Skeletal muscle satellite cell (primary cell): ENCODE measurements around the gene WNT3A.

Experiments
- H3K27me3 ChIP-seq: 2 replicates; pipeline ENCODE4 v1.7.0; 2013; ENCODE audit warnings: low read length; ENCODE audit not compliant: control insufficient read depth, insufficient read depth
- H3K36me3 ChIP-seq: 2 replicates; pipeline ENCODE4 v1.7.0; 2013; ENCODE audit warnings: mild to moderate bottlenecking, control low read depth, low read length; ENCODE audit not compliant: insufficient read depth
- H3K4me1 ChIP-seq: 2 replicates; pipeline ENCODE4 v1.7.0; 2013; ENCODE audit warnings: low read length; ENCODE audit not compliant: control insufficient read depth, insufficient read depth
- H3K4me2 ChIP-seq: 2 replicates; pipeline ENCODE4 v1.7.0; 2013; ENCODE audit warnings: mild to moderate bottlenecking, low read length
- H3K4me3 ChIP-seq: 2 replicates; pipeline ENCODE4 v1.7.0; 2013; ENCODE audit warnings: low read length
- H3K9ac ChIP-seq: 2 replicates; pipeline ENCODE4 v1.7.0; 2013; ENCODE audit warnings: mild to moderate bottlenecking, low read depth, low read length, moderate library complexity
- H3K9me3 ChIP-seq: replicated peaks from 2 replicates; pipeline ENCODE4 v1.7.0; 2013; ENCODE audit warnings: mild to moderate bottlenecking, control low read depth, low read length

WNT3A gene

GRCh38 chr1:228008391-228009115 is 1.8 kb downstream of the WNT3A start:
- H3K9ac ChIP-seq, result no peak overlapping the region
- H3K9me3 ChIP-seq, result no peaks in the 10 kb centered on the region
- H3K36me3 ChIP-seq, result no peaks in the 10 kb centered on the region
- no peak overlapping the region for H3K4me3 ChIP-seq
- peaks cover 83% of the 10 kb centered on the region for H3K27me3 ChIP-seq
- H3K4me2 ChIP-seq, result no peak overlapping the region
- peaks cover 5% of the 10 kb centered on the region for H3K4me1 ChIP-seq

DNA sequence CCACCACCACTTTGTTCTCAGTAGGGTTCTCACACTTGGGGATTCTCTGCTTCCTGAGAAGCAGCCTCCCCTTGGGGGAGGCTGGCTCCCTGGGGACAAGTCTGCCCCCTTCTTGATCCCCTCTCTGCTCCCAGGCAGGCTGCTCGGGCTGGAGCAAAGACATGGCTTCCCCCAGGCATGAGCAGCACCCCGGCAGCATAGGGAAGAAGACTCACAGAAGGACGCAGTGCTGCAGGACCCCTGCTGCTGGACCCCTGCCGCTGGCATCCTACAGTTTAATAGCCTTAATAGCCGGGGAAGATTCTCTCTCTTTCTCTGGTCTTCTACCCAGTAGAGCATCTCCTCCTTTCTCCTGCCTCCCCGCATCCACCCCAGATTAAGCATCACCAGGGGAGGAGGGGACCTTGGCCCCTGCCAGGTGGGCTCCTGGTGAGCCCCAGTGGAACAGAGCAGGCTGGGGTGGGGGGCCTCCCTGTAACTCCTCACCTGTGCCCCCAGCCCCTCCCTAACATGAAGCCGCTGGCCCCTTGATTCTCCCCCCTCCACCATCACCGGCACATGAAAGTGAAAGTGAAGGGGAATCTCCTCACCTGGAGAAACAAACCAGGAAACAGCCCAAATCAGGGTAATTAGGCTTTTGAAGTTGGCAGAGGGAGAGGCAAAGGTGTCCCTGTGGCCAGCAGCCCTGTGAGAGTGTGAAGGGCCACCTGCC is 2.5 kb downstream of the WNT3A start:
- Histone ChIP-seq H3K36me3 (no peaks in the 10 kb centered on the region), H3K4me3 (no peak overlapping the region), H3K27me3 (peaks cover 75% of the 10 kb centered on the region), H3K4me1 (peaks cover 5% of the 10 kb centered on the region), H3K9me3 (no peaks in the 10 kb centered on the region), H3K9ac (no peak overlapping the region), H3K4me2 (no peak overlapping the region)

DNA sequence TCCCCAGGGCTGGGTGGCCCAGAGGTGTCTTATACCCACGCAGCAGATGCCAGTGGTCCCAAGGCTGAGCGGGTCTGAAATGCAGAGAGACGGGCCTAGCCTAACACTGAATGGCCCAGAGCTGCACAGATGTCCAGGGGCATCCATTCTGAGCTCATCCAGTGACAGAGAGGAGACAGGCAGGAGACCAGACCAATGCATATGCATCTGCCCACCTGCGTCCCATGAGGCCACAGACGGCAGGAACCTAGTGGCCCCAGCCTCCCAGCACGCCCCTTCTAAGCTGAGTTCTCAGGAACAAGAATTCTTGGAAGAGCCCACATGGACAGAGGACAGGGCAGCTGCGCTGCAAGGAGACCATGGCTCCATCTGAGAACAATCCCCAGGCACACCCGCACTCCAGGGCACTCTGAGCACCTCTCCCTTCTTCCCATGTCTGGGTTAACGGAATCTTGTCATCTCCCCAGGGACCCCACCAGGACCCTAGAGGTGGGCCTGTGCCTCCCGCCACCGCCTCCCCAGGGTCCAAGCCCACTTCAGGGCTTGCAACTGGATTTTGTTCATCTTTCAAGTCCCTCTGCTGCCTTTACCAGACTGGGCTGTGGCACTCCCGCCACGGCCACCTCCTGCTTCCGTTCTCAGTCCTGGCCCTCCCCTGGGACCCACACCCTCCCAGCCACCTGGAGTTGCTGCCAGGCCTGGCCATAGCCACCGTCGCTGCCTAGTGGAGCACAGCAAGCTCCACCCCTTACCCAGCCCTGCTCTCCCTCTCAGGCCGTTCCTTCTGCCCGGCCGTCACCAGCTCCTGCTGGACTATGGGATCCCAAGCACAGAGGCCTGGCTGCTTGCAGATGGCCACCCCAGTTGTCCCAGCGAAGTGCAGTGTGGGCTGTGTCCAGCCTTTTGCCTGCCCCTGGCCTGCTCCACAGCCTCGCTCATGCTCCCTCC is 3.3 kb downstream of the WNT3A start:
- H3K4me3 ChIP-seq, result no peak overlapping the region
- H3K36me3 ChIP-seq, result no peaks in the 10 kb centered on the region
- no peaks in the 10 kb centered on the region for H3K9me3 ChIP-seq
- peaks cover 12% of the 10 kb centered on the region for H3K4me1 ChIP-seq
- H3K4me2 ChIP-seq, result no peak overlapping the region
- peaks cover 67% of the 10 kb centered on the region for H3K27me3 ChIP-seq
- H3K9ac ChIP-seq, result no peak overlapping the region

DNA sequence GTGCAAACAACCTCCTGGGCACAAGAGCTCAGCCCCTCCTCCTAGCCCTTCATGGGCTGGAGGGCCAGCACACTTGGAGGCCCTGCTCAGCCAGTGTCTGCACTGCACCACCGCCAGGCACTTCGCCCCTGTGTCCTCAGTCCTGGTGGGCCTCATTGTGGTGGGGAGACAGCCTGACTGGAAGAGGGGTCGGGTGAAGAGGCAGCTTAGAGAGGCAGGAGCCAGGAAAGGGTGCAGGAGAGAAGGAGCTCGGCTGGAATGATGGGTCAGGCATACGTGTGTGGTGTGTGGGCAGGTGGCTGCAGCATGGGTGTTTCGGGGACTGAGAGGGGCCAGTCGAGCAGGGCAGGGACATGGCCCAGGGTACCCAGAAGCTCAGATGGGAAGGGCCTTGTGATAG is 4.1 kb downstream of the WNT3A start:
- Histone ChIP-seq H3K27me3 (peaks cover 59% of the 10 kb centered on the region), H3K4me2 (no peak overlapping the region), H3K9ac (no peak overlapping the region)

DNA sequence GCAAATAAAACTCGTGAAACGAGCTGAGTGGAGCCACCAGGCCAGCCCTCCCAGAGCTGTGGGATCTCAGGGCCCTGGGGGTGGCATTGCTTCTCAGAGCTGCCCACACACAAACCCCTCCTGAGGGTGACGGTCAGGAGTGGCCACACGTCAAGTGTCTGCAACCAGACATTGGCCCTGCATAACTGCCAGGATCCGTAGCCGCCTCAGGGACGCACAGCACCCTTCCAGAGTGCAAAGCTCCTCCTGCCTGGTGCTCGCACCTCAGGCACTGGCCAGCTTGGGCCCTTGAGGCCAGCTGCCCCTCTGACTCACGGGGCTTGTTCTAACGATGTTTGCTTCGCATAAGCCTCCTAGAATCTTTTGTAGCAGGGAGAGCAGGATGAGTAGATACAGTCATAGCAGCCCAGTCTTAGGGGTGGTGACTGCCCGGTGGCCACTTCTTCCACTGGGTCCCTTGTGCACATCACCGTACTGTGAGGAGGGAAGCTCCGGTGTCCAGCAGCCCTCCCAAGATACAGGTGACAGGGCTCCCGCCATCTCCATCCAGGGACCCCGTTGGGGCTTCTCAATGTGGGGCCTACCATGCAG is 5.0 kb downstream of the WNT3A start:
- Histone ChIP-seq H3K9ac (no peak overlapping the region), H3K4me3 (no peak overlapping the region), H3K4me1 (peaks cover 16% of the 10 kb centered on the region), H3K4me2 (no peak overlapping the region), H3K9me3 (no peaks in the 10 kb centered on the region), H3K27me3 (peaks cover 52% of the 10 kb centered on the region), H3K36me3 (no peaks in the 10 kb centered on the region)

More for the DNA sequence above, 4.1 kb downstream of the WNT3A start:
- Histone ChIP-seq H3K4me3 (no peak overlapping the region), H3K36me3 (no peaks in the 10 kb centered on the region), H3K4me1 (peaks cover 16% of the 10 kb centered on the region), H3K9me3 (no peaks in the 10 kb centered on the region)

- Histone ChIP-seq H3K9me3 (no peaks in the 10 kb centered on the region), H3K4me3 (no peak overlapping the region)
Measured at GRCh38 chr1:228012555-228012954, 5.8 kb downstream of the WNT3A start.

GRCh38 chr1:228013131-228013934 is 6.5 kb downstream of the WNT3A start:
- Histone ChIP-seq H3K4me3 (no peak overlapping the region), H3K27me3 (peaks cover 38% of the 10 kb centered on the region), H3K4me1 (peaks cover 16% of the 10 kb centered on the region), H3K36me3 (no peaks in the 10 kb centered on the region), H3K9ac (no peak overlapping the region), H3K9me3 (no peaks in the 10 kb centered on the region), H3K4me2 (peak overlapping the region; percentile 11)

More at GRCh38 chr1:228012555-228012954, 5.8 kb downstream of the WNT3A start:
- H3K4me2 ChIP-seq, result no peak overlapping the region
- no peak overlapping the region for H3K9ac ChIP-seq
- peaks cover 45% of the 10 kb centered on the region for H3K27me3 ChIP-seq
- H3K36me3 ChIP-seq, result no peaks in the 10 kb centered on the region
- H3K4me1 ChIP-seq, result peaks cover 16% of the 10 kb centered on the region

DNA sequence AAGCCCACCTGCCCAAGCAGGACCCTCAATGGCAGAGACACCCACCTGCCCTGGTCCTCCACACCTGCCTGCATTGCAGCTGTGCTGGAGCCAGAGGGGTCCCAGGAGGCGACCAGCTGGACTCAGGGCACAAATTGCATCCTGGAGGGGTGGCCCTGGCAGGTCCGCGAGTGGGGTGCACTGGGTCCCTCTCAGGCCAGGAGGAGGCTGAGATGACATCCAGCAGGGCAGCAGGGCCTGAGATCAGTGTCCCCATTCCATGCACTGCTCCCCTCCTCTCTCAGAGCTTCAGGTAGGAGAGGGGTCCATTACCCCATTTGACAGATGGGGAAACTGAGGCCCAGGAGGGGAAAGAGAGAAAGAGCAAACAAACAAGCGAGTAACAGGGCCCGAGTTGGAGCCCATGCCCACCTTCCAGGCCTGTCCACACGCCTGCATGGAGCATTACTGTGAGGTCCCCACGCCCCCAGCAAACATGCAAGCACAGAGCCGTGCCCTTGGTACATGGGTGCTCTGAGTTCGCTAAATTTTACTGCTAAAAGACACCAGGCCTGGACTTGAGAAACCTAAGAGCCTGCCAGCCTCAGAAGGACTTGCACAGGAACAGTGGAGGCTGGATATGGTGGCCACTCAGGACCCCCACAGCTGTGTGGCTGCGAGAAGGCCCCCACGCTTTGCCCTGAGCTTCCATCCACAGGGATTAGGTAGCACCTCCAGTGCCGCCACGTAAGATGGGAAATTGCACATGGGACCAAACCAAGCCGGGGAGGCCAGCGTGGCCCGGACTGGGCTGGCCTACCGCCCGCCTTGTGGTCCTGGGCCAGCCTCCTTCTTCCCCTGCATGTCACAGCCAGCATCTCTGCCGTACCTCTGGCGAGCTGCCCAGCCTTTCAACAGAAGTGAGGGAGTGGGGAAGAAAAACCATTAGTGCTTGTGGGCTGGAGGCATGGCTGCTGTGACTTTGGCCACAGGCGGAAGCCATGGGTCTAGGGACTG is 7.4 kb downstream of the WNT3A start:
- peaks cover 16% of the 10 kb centered on the region for H3K4me1 ChIP-seq
- no peak overlapping the region for H3K9ac ChIP-seq
- no peak overlapping the region for H3K4me3 ChIP-seq
- H3K9me3 ChIP-seq, result no peaks in the 10 kb centered on the region
- no peak overlapping the region for H3K4me2 ChIP-seq
- no peaks in the 10 kb centered on the region for H3K36me3 ChIP-seq
- H3K27me3 ChIP-seq, result peaks cover 29% of the 10 kb centered on the region

DNA sequence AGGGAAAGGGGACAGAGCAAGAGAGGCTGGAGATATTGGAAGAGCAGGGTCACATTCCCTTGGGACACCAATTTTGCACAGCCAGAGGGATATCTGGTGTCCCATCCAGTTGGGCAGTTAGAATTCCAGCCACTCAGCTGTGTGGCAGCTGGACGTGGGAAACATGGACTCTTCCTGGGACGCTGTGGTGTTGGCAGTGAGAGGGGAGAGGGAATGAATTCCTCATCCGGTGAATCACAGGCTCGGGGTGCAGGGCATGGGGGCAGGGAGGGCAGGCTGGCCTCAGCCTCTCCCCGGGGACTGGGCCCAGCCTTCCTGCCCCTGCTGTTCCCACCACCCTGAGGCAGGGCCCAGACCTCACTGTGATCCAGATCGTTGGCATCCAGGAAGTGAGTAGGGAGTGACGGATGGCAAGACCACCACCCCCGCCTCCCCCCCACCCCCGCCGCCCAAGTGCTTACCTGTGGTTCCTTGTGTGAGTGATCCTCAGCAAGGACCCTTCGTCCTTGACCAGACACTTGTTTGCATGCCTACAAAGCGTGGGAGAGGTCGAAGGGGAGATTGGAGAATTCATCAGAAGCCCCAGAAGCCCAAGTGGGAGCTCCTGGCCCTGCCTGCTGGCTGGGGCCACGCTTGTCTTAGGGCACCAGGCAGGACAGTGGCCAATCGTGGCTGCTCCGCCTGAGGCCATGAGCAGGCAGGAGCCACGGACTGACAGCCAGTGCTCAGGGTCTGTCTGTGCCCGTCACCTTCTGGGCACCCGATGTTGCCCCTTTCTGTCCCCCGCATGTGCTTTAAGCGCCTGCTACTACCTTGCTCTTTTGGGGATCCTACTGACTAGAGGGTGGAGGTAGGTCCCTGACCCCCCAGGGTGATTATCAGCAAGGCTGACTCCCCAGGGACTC is 8.7 kb downstream of the WNT3A start:
- peaks cover 16% of the 10 kb centered on the region for H3K4me1 ChIP-seq
- H3K9ac ChIP-seq, result no peak overlapping the region
- H3K9me3 ChIP-seq, result no peaks in the 10 kb centered on the region
- no peaks in the 10 kb centered on the region for H3K36me3 ChIP-seq
- peaks cover 16% of the 10 kb centered on the region for H3K27me3 ChIP-seq
- no peak overlapping the region for H3K4me3 ChIP-seq
- peak overlapping the region; percentile 38 for H3K4me2 ChIP-seq
